SU-DHL-6 (cell line): ENCODE measurements around the gene PDE9A.
"Not testable (repeated sequence)": the region's sequence is repeated elsewhere in the genome, so short reads cannot be mapped to it uniquely, and the experiment has no call there.

Experiments
- H2AFZ ChIP-seq: fragments of 200-600 bp; sonication (generic); 2 replicates; pipeline ENCODE4 v1.6.1; 2014; ENCODE audit warnings: low read depth, mild to moderate bottlenecking, moderate library complexity, mixed read lengths, antibody characterized with exemption, low read length; ENCODE audit not compliant: severe bottlenecking
- H3F3A ChIP-seq: fragments of 200-600 bp; shearing (Covaris generic); 2 replicates; pipeline ENCODE4 v1.6.0; 2016; ENCODE audit warnings: antibody characterized with exemption, mild to moderate bottlenecking; ENCODE audit not compliant: insufficient read depth
- H3K27ac ChIP-seq: fragments of 200-600 bp; sonication (generic); 2 replicates; pipeline ENCODE4 v1.5.1; 2016; ENCODE audit warnings: low read depth, mild to moderate bottlenecking, low read length, moderate library complexity, mixed read lengths
- H3K27me3 ChIP-seq: fragments of 200-600 bp; sonication (generic), shearing (Covaris generic); 2 replicates; pipeline ENCODE4 v1.6.0; 2014; ENCODE audit warnings: mild to moderate bottlenecking, low read length
- H3K36me3 ChIP-seq: fragments of 200-600 bp; sonication (generic); 2 replicates; pipeline ENCODE4 v1.6.1; 2014; ENCODE audit warnings: mild to moderate bottlenecking, low read length, mixed read lengths
- H3K4me2 ChIP-seq: fragments of 300-600, 200-600 bp; shearing (Covaris generic), sonication (generic); 2 replicates; pipeline ENCODE4 v1.6.0; 2014; ENCODE audit warnings: low read length, low read depth, mild to moderate bottlenecking; ENCODE audit not compliant: poor library complexity, severe bottlenecking
- H3K4me3 ChIP-seq: fragments of 200-600 bp; sonication (generic); 2 replicates; pipeline ENCODE4 v1.5.1; 2014; ENCODE audit warnings: antibody characterized with exemption, low read length, mild to moderate bottlenecking, mixed read lengths; ENCODE audit not compliant: insufficient read depth, poor library complexity, severe bottlenecking
- H3K79me2 ChIP-seq: fragments of 200-600 bp; sonication (generic); 2 replicates; pipeline ENCODE4 v1.6.1; 2014; ENCODE audit warnings: mild to moderate bottlenecking, low read length, moderate library complexity; ENCODE audit not compliant: insufficient read depth
- H3K9ac ChIP-seq: fragments of 200-600 bp; sonication (generic); 2 replicates; pipeline ENCODE4 v1.7.0; 2014; ENCODE audit warnings: mild to moderate bottlenecking, low read length
- H3K9me2 ChIP-seq: fragments of 200-600 bp; sonication (generic); replicated peaks from 2 replicates; pipeline ENCODE4 v1.6.1; 2014; ENCODE audit warnings: low read length; ENCODE audit not compliant: insufficient read depth
- H3K9me3 ChIP-seq: fragments of 200-600 bp; sonication (generic); 2 replicates; pipeline ENCODE4 v1.6.1; 2014; ENCODE audit warnings: low read length, mixed read lengths; ENCODE audit not compliant: insufficient read depth
- H4K20me1 ChIP-seq: fragments of 200-600 bp; sonication (generic); 2 replicates; pipeline ENCODE4 v1.6.1; 2014; ENCODE audit warnings: low read depth, mild to moderate bottlenecking, antibody characterized with exemption, low read length, moderate library complexity, mixed read lengths
- CTCF ChIP-seq: fragments of 200-600 bp; sonication (generic); IDR thresholded peaks from one replicate; pipeline ENCODE4 v1.5.1; 2017; ENCODE audit warnings: antibody characterized with exemption, mild to moderate bottlenecking, low read length, moderate library complexity; ENCODE audit not compliant: insufficient read depth, poor library complexity, severe bottlenecking
- EZH2phosphoT487 ChIP-seq: fragments of 200-600 bp; sonication (generic), shearing (Covaris generic); conservative IDR thresholded peaks from 2 replicates; pipeline ENCODE4 v1.6.1; 2018; ENCODE audit warnings: mild to moderate bottlenecking, antibody characterized with exemption, low read length, moderate library complexity, mixed read lengths

PDE9A gene

GRCh38 chr21:42711667-42712066, 58.2 kb downstream of the PDE9A start:
- Histone ChIP-seq H3K36me3 (no peaks in the 10 kb centered on the region), H3K9me2 (no peaks in the 10 kb centered on the region), H3K9me3 (no peaks in the 10 kb centered on the region), H3K27me3 (no peaks in the 10 kb centered on the region), H4K20me1 (no peaks in the 10 kb centered on the region), H3K79me2 (no peaks in the 10 kb centered on the region), H2AFZ (no peak overlapping the region), H3K9ac (no peak overlapping the region), H3F3A (peaks cover 4% of the 10 kb centered on the region; the same call in 1 of the 2 replicates), H3K27ac (no peak overlapping the region), H3K4me2 (no peak overlapping the region), H3K4me3 (no peak overlapping the region)
- TF ChIP-seq CTCF (no peak), EZH2phosphoT487 (no peak)

GRCh38 chr21:42715427-42715826, 62.0 kb downstream of the PDE9A start:
- not testable (repeated sequence) for H3K9me3 ChIP-seq, H3K9me2 ChIP-seq, H3K9ac ChIP-seq, H3K79me2 ChIP-seq, H3K4me3 ChIP-seq, H3K27me3 ChIP-seq, H3F3A ChIP-seq, H3K36me3 ChIP-seq, H2AFZ ChIP-seq, H3K4me2 ChIP-seq, H4K20me1 ChIP-seq, H3K27ac ChIP-seq

- H3F3A ChIP-seq = peaks cover 4% of the 10 kb centered on the region; the same call in 1 of the 2 replicates
- H3K36me3 ChIP-seq = no peaks in the 10 kb centered on the region
- TF ChIP-seq CTCF (no peak), EZH2phosphoT487 (no peak)
- no peaks in the 10 kb centered on the region for H3K79me2 ChIP-seq
- no peak overlapping the region for H3K27ac ChIP-seq
- H3K27me3 ChIP-seq = no peaks in the 10 kb centered on the region
- no peak overlapping the region for H2AFZ ChIP-seq
- no peak overlapping the region for H3K4me2 ChIP-seq
- H3K9me2 ChIP-seq = no peaks in the 10 kb centered on the region
- no peak overlapping the region for H3K9ac ChIP-seq
- H4K20me1 ChIP-seq = no peaks in the 10 kb centered on the region
- no peak overlapping the region for H3K4me3 ChIP-seq
- H3K9me3 ChIP-seq = no peaks in the 10 kb centered on the region
These were observed 62.7 kb downstream of the PDE9A start for GRCh38 chr21:42716074-42716473.

- not testable (repeated sequence) for H4K20me1 ChIP-seq, H3K9me2 ChIP-seq, H3K27ac ChIP-seq, H3K27me3 ChIP-seq, H3K36me3 ChIP-seq, H3K9ac ChIP-seq, H3K4me2 ChIP-seq, H2AFZ ChIP-seq, H3K79me2 ChIP-seq, H3K4me3 ChIP-seq, H3K9me3 ChIP-seq, H3F3A ChIP-seq
These were observed 67.1 kb downstream of the PDE9A start for GRCh38 chr21:42720484-42720883.
